ENCODE measurements around the gene SLC6A16.

- TF ChIP-seq CTCF (IDR thresholded peaks at IDR 0.05; ENCODE audit: insufficient read depth, low read length, poor library complexity, severe bottlenecking) = no peak
- no peak for TF ChIP-seq EZH2phosphoT487 (conservative IDR thresholded peaks at IDR 0.05; ENCODE audit: low read length)
Measured at GRCh38 chr19:49343123-49343522, 18.1 kb upstream of the SLC6A16 start.

Measured in SU-DHL-6 (cell line).